Hepatocyte (in vitro differentiated cells): Measurements from ENCODE around the gene LECT2.

Experiments
- EZH2phosphoT487 ChIP-seq: fragments of 200-600 bp; sonication (generic); IDR thresholded peaks from one replicate; pipeline ENCODE4 v1.6.1; 2018; ENCODE audit warnings: antibody characterized with exemption, mild to moderate bottlenecking, low read depth, moderate library complexity; ENCODE audit not compliant: unreplicated experiment, severe bottlenecking
- TF ChIP-seq, protein P1 (sequence below): fragments of 200-600 bp; sonication (generic); IDR thresholded peaks from 2 replicates; pipeline ENCODE4 v1.5.1; 2016; ENCODE audit warnings: antibody characterized with exemption, mild to moderate bottlenecking; ENCODE audit not compliant: poor library complexity

DNA sequence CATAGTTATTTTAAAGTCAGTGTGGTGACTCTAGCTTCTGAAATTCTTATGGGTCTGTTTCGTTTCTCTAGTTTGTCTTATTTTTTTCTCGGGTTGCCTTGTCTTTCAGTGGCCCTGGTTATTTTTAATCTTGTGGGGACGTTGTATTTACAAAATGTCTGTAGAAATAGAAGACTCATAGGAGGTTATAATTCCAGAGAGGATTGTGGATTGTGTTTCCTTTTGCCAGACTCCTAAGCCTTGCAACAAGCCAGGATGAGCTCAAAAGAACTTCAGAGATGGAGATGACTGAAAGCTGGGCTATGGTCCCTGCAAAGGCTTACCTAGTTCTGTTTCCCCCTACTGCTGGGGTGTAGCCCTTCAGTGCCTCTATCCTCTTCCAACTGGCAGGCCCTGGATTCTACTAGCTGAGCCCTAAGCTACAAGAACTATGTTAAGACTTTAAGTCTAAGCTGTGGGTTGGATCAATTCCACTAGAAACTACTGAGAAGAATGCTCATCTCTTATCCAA is 32.2 kb upstream of the LECT2 start:
- TF ChIP-seq, protein P1, sequence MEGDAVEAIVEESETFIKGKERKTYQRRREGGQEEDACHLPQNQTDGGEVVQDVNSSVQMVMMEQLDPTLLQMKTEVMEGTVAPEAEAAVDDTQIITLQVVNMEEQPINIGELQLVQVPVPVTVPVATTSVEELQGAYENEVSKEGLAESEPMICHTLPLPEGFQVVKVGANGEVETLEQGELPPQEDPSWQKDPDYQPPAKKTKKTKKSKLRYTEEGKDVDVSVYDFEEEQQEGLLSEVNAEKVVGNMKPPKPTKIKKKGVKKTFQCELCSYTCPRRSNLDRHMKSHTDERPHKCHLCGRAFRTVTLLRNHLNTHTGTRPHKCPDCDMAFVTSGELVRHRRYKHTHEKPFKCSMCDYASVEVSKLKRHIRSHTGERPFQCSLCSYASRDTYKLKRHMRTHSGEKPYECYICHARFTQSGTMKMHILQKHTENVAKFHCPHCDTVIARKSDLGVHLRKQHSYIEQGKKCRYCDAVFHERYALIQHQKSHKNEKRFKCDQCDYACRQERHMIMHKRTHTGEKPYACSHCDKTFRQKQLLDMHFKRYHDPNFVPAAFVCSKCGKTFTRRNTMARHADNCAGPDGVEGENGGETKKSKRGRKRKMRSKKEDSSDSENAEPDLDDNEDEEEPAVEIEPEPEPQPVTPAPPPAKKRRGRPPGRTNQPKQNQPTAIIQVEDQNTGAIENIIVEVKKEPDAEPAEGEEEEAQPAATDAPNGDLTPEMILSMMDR, result no peak
- TF ChIP-seq EZH2phosphoT487, result no peak
